ENCODE results near the gene CACFD1.

The CACFD1 gene

DNA sequence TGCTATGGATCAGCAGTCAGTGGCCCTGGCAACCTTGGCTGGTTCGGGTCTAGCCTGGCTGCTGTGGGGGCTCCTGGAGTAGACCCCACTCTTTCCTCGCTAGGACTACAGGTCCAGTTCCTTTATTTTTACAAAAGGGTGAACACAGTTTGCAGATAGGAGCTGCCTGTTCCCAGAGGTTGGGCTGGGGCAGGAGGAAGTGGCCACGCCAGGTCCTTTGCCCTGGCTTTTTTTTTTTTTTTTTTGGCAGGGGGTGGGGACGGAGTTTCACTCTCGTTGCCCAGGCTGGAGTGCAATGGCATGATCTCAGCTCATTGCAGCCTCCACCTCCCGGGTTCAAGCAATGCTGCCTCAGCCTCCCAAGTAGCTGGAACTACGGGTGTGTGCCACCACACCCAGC, 11.2 kb downstream of the CACFD1 start:
- peaks cover 6% of the 10 kb centered on the region for H3K79me1 ChIP-seq (ENCODE audit: low read depth, low read length)
- no peak overlapping the region for H4K91ac ChIP-seq (ENCODE audit: low read depth, low read length, poor library complexity)
- H2BK15ac ChIP-seq (ENCODE audit: low read length), result no peak overlapping the region
- peaks cover 0 to 1% of the 10 kb centered on the region in 2 donors for H3K4me1 ChIP-seq (ENCODE audit: control insufficient read depth in 2 of 2, insufficient read depth in 1 of 2, low read depth in 1 of 2, low read length in 2 of 2)
- peak overlapping the region; percentile 48 for H2BK5ac ChIP-seq (ENCODE audit: low read length)
- H4K8ac ChIP-seq (ENCODE audit: low read depth, low read length), result no peak overlapping the region
- no peaks in the 10 kb centered on the region for H3K27me3 ChIP-seq (ENCODE audit: control insufficient read depth in 3 of 3, insufficient read depth in 3 of 3, low read depth in 1 of 3, low read length in 3 of 3)
- H3K36me3 ChIP-seq (replicated peaks in 1 of 2; ENCODE audit: control insufficient read depth in 2 of 2, insufficient read depth in 2 of 2, low read length in 2 of 2), result peaks cover 13 to 61% of the 10 kb centered on the region in 2 donors
- no peak overlapping the region for H3K4me2 ChIP-seq (ENCODE audit: insufficient read depth, low read length, poor library complexity, severe bottlenecking)
- H3K4me3 ChIP-seq (ENCODE audit: low read length in 2 of 2), result no peak overlapping the region
- DNase-seq (ENCODE audit: low spot score), result no peak
- no peak overlapping the region for H3K27ac ChIP-seq (replicated peaks; ENCODE audit: low read length)
- H2AFZ ChIP-seq (ENCODE audit: low read length), result no peak overlapping the region
- no peak overlapping the region for H3K4ac ChIP-seq (ENCODE audit: low read length)
- no peaks in the 10 kb centered on the region for H3K9me3 ChIP-seq (replicated peaks in 1 of 2; ENCODE audit: control insufficient read depth in 2 of 2, insufficient read depth in 1 of 2, low read depth in 1 of 2, low read length in 2 of 2)
- H2AK5ac ChIP-seq (ENCODE audit: low read depth, low read length), result no peak overlapping the region
- no peak overlapping the region for H3K18ac ChIP-seq (ENCODE audit: low read length)
- H3K23ac ChIP-seq (ENCODE audit: low read depth, low read length, poor library complexity), result peak overlapping the region; percentile 99
- no peak overlapping the region for H3K14ac ChIP-seq (ENCODE audit: low read length)
- no peak overlapping the region for H3K9ac ChIP-seq (ENCODE audit: low read depth, low read length, poor library complexity)
- no peak overlapping the region for H2BK12ac ChIP-seq (ENCODE audit: low read length)
- peak overlapping the region; percentile 47 for H2BK120ac ChIP-seq (ENCODE audit: low read depth, low read length)
- no CpG with 5 or more reads among the region's 7 CpGs for WGBS, 2 donors (ENCODE audit: extremely low coverage in 2 of 2, insufficient read length in 2 of 2, insufficient replicate concordance in 1 of 2)

DNA sequence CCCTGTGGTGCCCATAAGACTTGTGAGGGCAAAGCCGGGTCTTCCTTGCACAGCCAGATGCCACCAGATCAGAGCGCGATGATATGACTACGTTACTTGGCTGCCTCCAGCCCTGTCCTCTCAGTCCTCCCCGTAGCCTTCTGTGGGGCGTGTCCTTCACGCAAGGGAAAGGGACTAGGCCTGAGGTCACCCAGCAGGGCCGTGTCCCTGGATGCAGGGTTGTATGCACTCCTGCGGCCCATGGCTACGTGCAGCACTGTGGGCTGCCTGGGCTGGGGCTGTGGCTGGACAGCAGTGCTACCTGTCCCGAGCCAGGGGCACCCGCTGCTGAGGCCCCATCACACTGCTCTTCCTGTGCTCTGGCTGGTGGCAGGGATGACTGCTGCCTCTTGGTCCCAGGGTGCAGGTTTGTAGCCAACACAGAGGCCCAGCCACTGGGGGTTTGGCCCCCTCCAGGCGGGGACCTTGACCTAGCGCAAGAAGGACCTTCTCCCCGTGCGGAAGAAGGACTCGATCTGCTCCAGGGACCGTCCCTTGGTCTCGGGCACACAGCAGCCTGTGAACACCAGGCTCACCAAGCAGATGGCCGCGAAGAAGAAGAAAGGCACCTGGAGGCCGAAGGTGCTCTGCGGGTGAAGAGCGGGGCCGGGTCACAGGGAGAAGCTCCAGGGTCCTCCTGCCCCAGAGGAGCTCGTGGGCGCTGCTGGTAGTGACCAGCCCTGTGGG, 11.9 kb downstream of the CACFD1 start:
- H3K9ac ChIP-seq (ENCODE audit: low read depth, low read length, poor library complexity), result no peak overlapping the region
- DNase-seq (ENCODE audit: low spot score), result no peak
- H3K36me3 ChIP-seq (replicated peaks in 1 of 2; ENCODE audit: control insufficient read depth in 2 of 2, insufficient read depth in 2 of 2, low read length in 2 of 2), result peaks cover 15 to 62% of the 10 kb centered on the region in 2 donors
- no peak overlapping the region for H4K91ac ChIP-seq (ENCODE audit: low read depth, low read length, poor library complexity)
- WGBS, 2 donors (ENCODE audit: extremely low coverage in 2 of 2, insufficient read length in 2 of 2, insufficient replicate concordance in 1 of 2), result no CpG with 5 or more reads among the region's 27 CpGs
- H3K4ac ChIP-seq (ENCODE audit: low read length), result no peak overlapping the region
- peak overlapping the region; percentile 73 for H3K23ac ChIP-seq (ENCODE audit: low read depth, low read length, poor library complexity)
- peak overlapping the region; percentile 65 for H4K8ac ChIP-seq (ENCODE audit: low read depth, low read length)
- H2BK120ac ChIP-seq (ENCODE audit: low read depth, low read length), result peak overlapping the region; percentile 47
- H2BK12ac ChIP-seq (ENCODE audit: low read length), result no peak overlapping the region
- H3K4me2 ChIP-seq (ENCODE audit: insufficient read depth, low read length, poor library complexity, severe bottlenecking), result no peak overlapping the region
- peaks cover 6% of the 10 kb centered on the region for H3K79me1 ChIP-seq (ENCODE audit: low read depth, low read length)
- H3K4me3 ChIP-seq (ENCODE audit: low read length in 2 of 2), result peak overlapping the region in 1 of 2 donors; percentile 8
- H2AFZ ChIP-seq (ENCODE audit: low read length), result no peak overlapping the region
- peaks cover 0 to 1% of the 10 kb centered on the region in 2 donors for H3K4me1 ChIP-seq (ENCODE audit: control insufficient read depth in 2 of 2, insufficient read depth in 1 of 2, low read depth in 1 of 2, low read length in 2 of 2)
- no peaks in the 10 kb centered on the region for H3K27me3 ChIP-seq (ENCODE audit: control insufficient read depth in 3 of 3, insufficient read depth in 3 of 3, low read depth in 1 of 3, low read length in 3 of 3)
- no peaks in the 10 kb centered on the region for H3K9me3 ChIP-seq (replicated peaks in 1 of 2; ENCODE audit: control insufficient read depth in 2 of 2, insufficient read depth in 1 of 2, low read depth in 1 of 2, low read length in 2 of 2)
- H3K18ac ChIP-seq (ENCODE audit: low read length), result peak overlapping the region; percentile 48
- no peak overlapping the region for H3K27ac ChIP-seq (replicated peaks; ENCODE audit: low read length)
- peak overlapping the region; percentile 56 for H2AK5ac ChIP-seq (ENCODE audit: low read depth, low read length)
- peak overlapping the region; percentile 84 for H3K14ac ChIP-seq (ENCODE audit: low read length)
- peak overlapping the region; percentile 48 for H2BK5ac ChIP-seq (ENCODE audit: low read length)
- H2BK15ac ChIP-seq (ENCODE audit: low read length), result no peak overlapping the region

DNA sequence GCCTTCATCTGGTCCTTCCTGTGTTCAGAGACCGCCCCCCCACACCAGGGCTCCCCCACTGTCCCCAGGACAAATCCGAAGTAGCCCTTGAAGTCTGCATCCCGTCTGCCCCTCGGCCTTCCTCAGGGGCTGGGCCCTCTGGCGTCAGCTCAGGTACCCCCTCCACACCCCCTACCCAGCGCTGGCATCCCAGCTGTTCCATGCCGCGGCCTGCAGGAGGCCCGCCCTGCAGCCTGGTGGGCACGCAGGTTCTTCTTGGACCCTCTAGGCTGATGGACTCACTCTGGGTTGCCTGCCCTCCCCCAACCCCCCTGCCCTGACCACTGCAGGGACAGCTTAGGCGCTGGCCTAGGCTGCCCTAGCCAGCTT, 12.5 kb downstream of the CACFD1 start:
- H3K4me3 ChIP-seq (ENCODE audit: low read length in 2 of 2), result no peak overlapping the region
- no peak overlapping the region for H2AFZ ChIP-seq (ENCODE audit: low read length)
- H3K18ac ChIP-seq (ENCODE audit: low read length), result no peak overlapping the region
- H3K23ac ChIP-seq (ENCODE audit: low read depth, low read length, poor library complexity), result no peak overlapping the region
- H3K14ac ChIP-seq (ENCODE audit: low read length), result peak overlapping the region; percentile 21
- H3K27ac ChIP-seq (replicated peaks; ENCODE audit: low read length), result no peak overlapping the region
- H3K4ac ChIP-seq (ENCODE audit: low read length), result no peak overlapping the region
- peak overlapping the region; percentile 48 for H2BK5ac ChIP-seq (ENCODE audit: low read length)
- peak overlapping the region; percentile 44 for H3K9ac ChIP-seq (ENCODE audit: low read depth, low read length, poor library complexity)
- H2BK120ac ChIP-seq (ENCODE audit: low read depth, low read length), result no peak overlapping the region
- H3K4me2 ChIP-seq (ENCODE audit: insufficient read depth, low read length, poor library complexity, severe bottlenecking), result no peak overlapping the region
- peaks cover 0 to 1% of the 10 kb centered on the region in 2 donors for H3K4me1 ChIP-seq (ENCODE audit: control insufficient read depth in 2 of 2, insufficient read depth in 1 of 2, low read depth in 1 of 2, low read length in 2 of 2)
- no peaks in the 10 kb centered on the region for H3K9me3 ChIP-seq (replicated peaks in 1 of 2; ENCODE audit: control insufficient read depth in 2 of 2, insufficient read depth in 1 of 2, low read depth in 1 of 2, low read length in 2 of 2)
- H2BK12ac ChIP-seq (ENCODE audit: low read length), result no peak overlapping the region
- H4K91ac ChIP-seq (ENCODE audit: low read depth, low read length, poor library complexity), result no peak overlapping the region
- peaks cover 16 to 60% of the 10 kb centered on the region in 2 donors for H3K36me3 ChIP-seq (replicated peaks in 1 of 2; ENCODE audit: control insufficient read depth in 2 of 2, insufficient read depth in 2 of 2, low read length in 2 of 2)
- H3K27me3 ChIP-seq (ENCODE audit: control insufficient read depth in 3 of 3, insufficient read depth in 3 of 3, low read depth in 1 of 3, low read length in 3 of 3), result no peaks in the 10 kb centered on the region
- H2AK5ac ChIP-seq (ENCODE audit: low read depth, low read length), result peak overlapping the region; percentile 56
- H4K8ac ChIP-seq (ENCODE audit: low read depth, low read length), result peak overlapping the region; percentile 48
- no peak for DNase-seq (ENCODE audit: low spot score)
- no CpG with 5 or more reads among the region's 11 CpGs for WGBS, 2 donors (ENCODE audit: extremely low coverage in 2 of 2, insufficient read length in 2 of 2, insufficient replicate concordance in 1 of 2)
- peaks cover 8% of the 10 kb centered on the region for H3K79me1 ChIP-seq (ENCODE audit: low read depth, low read length)
- H2BK15ac ChIP-seq (ENCODE audit: low read length), result no peak overlapping the region

DNA sequence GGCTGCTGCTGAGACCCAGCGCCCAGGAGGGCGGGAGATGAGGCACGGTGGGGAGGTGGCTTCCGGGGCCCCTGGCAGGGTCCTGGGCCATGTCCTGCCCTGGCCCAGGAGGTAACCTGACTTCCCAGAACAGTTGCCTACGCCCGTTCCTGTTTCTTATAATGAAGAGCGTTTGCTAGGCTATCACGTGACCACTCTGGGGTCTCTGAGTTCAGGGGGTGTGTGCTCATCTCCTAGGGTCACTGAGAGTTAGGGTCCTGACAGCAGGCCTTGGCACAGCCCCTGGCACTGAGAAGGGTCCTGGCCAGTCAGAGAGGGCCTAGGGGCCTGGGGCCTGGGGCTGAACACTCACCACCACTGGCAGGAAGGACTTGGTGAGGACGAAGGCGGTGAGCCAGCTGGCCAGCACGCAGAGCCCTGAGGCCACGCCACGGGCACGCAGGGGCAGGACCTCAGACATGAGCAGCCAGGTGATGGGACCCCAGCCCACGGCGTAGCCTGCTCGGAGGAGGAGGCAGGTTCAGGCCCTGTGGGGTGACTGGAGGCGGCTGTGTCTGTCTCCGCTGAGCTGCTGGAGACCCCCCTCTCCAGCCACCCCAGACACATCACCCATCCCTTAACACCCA, 13.1 kb downstream of the CACFD1 start:
- Histone ChIP-seq H3K4me3 (ENCODE audit: low read length in 2 of 2) (no peak overlapping the region), H2AK5ac (ENCODE audit: low read depth, low read length) (peak overlapping the region; percentile 4), H3K27ac (replicated peaks; ENCODE audit: low read length) (no peak overlapping the region), H3K4ac (ENCODE audit: low read length) (no peak overlapping the region), H3K36me3 (replicated peaks in 1 of 2; ENCODE audit: control insufficient read depth in 2 of 2, insufficient read depth in 2 of 2, low read length in 2 of 2) (peaks cover 15 to 57% of the 10 kb centered on the region in 2 donors), H3K79me1 (ENCODE audit: low read depth, low read length) (peaks cover 8% of the 10 kb centered on the region), H2BK120ac (ENCODE audit: low read depth, low read length) (no peak overlapping the region), H4K8ac (ENCODE audit: low read depth, low read length) (no peak overlapping the region), H3K9ac (ENCODE audit: low read depth, low read length, poor library complexity) (no peak overlapping the region), H3K4me1 (ENCODE audit: control insufficient read depth in 2 of 2, insufficient read depth in 1 of 2, low read depth in 1 of 2, low read length in 2 of 2) (peaks cover 0 to 3% of the 10 kb centered on the region in 2 donors), H3K18ac (ENCODE audit: low read length) (no peak overlapping the region), H2BK12ac (ENCODE audit: low read length) (no peak overlapping the region), H3K14ac (ENCODE audit: low read length) (no peak overlapping the region), H3K4me2 (ENCODE audit: insufficient read depth, low read length, poor library complexity, severe bottlenecking) (no peak overlapping the region), H3K9me3 (replicated peaks in 1 of 2; ENCODE audit: control insufficient read depth in 2 of 2, insufficient read depth in 1 of 2, low read depth in 1 of 2, low read length in 2 of 2) (no peaks in the 10 kb centered on the region), H2BK15ac (ENCODE audit: low read length) (no peak overlapping the region), H2BK5ac (ENCODE audit: low read length) (no peak overlapping the region), H3K27me3 (ENCODE audit: control insufficient read depth in 3 of 3, insufficient read depth in 3 of 3, low read depth in 1 of 3, low read length in 3 of 3) (no peaks in the 10 kb centered on the region), H4K91ac (ENCODE audit: low read depth, low read length, poor library complexity) (no peak overlapping the region), H3K23ac (ENCODE audit: low read depth, low read length, poor library complexity) (no peak overlapping the region), H2AFZ (ENCODE audit: low read length) (no peak overlapping the region)
- no CpG with 5 or more reads among the region's 19 CpGs for WGBS, 2 donors (ENCODE audit: extremely low coverage in 2 of 2, insufficient read length in 2 of 2, insufficient replicate concordance in 1 of 2)
- DNase-seq (ENCODE audit: low spot score), result no peak
